ENCODE measurements around the gene TULP4. TPM values are rescaled to one million over a fixed set of nuclear protein-coding genes. Genes with fewer than 3 reads are reported as not detected.

The TULP4 gene
- total RNA-seq, 1 experiment from 2014 or later: 64.6 TPM

GRCh38 chr6:158284876-158285655 lies 27.2 kb upstream of the TULP4 start:
- Histone ChIP-seq H3K9ac (ENCODE audit: extremely low read depth, insufficient read length, low read length) (no peak overlapping the region), H3T11ph (ENCODE audit: low read length) (peak overlapping the region; percentile 88), H4K91ac (ENCODE audit: insufficient read length, low read depth, low read length) (no peak overlapping the region), H3K79me2 (ENCODE audit: insufficient read depth, low read length) (no peaks in the 10 kb centered on the region; the same call in 1 of the 2 replicates), H2BK15ac (ENCODE audit: low read depth, low read length) (no peak overlapping the region), H2BK20ac (ENCODE audit: low read depth, low read length, poor library complexity, severe bottlenecking) (no peak overlapping the region), H3K9me3 (ENCODE audit: control insufficient read depth, low read depth, low read length) (no peaks in the 10 kb centered on the region), H3K14ac (ENCODE audit: insufficient read depth, low read length) (no peak overlapping the region; the same call in 1 of the 2 replicates), H3K56ac (ENCODE audit: insufficient read length, low read depth, low read length) (no peak overlapping the region), H3K18ac (ENCODE audit: insufficient read length, low read depth, low read length) (peak overlapping the region; percentile 45), H4K5ac (ENCODE audit: insufficient read length, low read depth, low read length) (no peak overlapping the region), H3K79me1 (ENCODE audit: insufficient read depth, low read depth, low read length, poor library complexity, severe bottlenecking) (peaks cover 4% of the 10 kb centered on the region), H3K4ac (ENCODE audit: low read depth, low read length) (no peak overlapping the region; the same call in 1 of the 2 replicates), H3K27ac (ENCODE audit: insufficient read length, low read depth, low read length) (peak overlapping the region; percentile 27), H2BK5ac (ENCODE audit: insufficient read length, low read length) (no peak overlapping the region), H3K23me2 (ENCODE audit: insufficient read length, low read depth, low read length, poor library complexity, severe bottlenecking) (no peaks in the 10 kb centered on the region), H3K27me3 (ENCODE audit: insufficient read depth, low read length) (no peaks in the 10 kb centered on the region), H4K8ac (replicated peaks; ENCODE audit: insufficient read length, low read depth, low read length) (no peak overlapping the region), H3K4me1 (ENCODE audit: insufficient read depth, low read length) (peaks cover 6% of the 10 kb centered on the region; the same call in 1 of the 2 replicates), H3K23ac (ENCODE audit: insufficient read length, low read depth, low read length) (no peak overlapping the region), H2BK120ac (ENCODE audit: low read depth, low read length, poor library complexity, severe bottlenecking) (no peak overlapping the region), H2BK12ac (ENCODE audit: insufficient read length, low read depth, low read length) (no peak overlapping the region), H4K20me1 (ENCODE audit: control insufficient read depth, insufficient read depth, insufficient read length) (no peaks in the 10 kb centered on the region), H2AK5ac (ENCODE audit: insufficient read length, low read length) (no peak overlapping the region), H2AFZ (ENCODE audit: low read length) (no peak overlapping the region), H3K4me2 (ENCODE audit: insufficient read depth, insufficient read length, low read length) (no peak overlapping the region)
- no peak for TF ChIP-seq CTCF (conservative IDR thresholded peaks at IDR 0.05)
- Mint-ChIP-seq H3K9me3 (no peaks in the 10 kb centered on the region), H3K4me1 (peaks cover 44 to 50% of the 10 kb centered on the region in 2 experiments), H3K36me3 (ENCODE audit: insufficient read depth in 1 of 3, low read depth in 3 of 3) (peaks cover 0 to 4% (median 0%) of the 10 kb centered on the region in 3 experiments; a peak in 2 of 7 replicates), H3K27ac (peak overlapping the region; percentile 84 to 98 (median 85); a peak in 6 of 7 replicates), H3K27me3 (ENCODE audit: low read depth) (no peaks in the 10 kb centered on the region), H3K4me3 (no peak overlapping the region)
- no peak for DNase-seq
- WGBS (ENCODE audit: extremely low coverage, insufficient read length, low lambda C conversion rate): no CpG with 5 or more reads among the region's 6 CpGs

Measured in H9 (cell line).